WTC11 (cell line): ENCODE results near the gene CD320. TPM values are rescaled to one million over a fixed set of nuclear protein-coding genes. Genes with fewer than 3 reads are reported as not detected.

Experiments
- ATAC-seq: fragments of 200-7000 bp; cut with Tn5 transposase; 2 replicates; pipeline ENCODE4 v1.10.0; 2021; ENCODE audit warnings: mild to moderate bottlenecking, moderate library complexity
- CTCF ChIA-PET: fragments of 300-600 bp; sonication (Branson Sonifier 250); formaldehyde crosslinking; loops from one replicate; lab custom pipeline; 2021; ENCODE audit warnings: antibody characterized with exemption; lab: Charles Lee
- POLR2A ChIA-PET: fragments of 350-600 bp; sonication (Branson Sonifier 250); formaldehyde crosslinking; loops from one replicate; lab custom pipeline; 2021; ENCODE audit warnings: antibody characterized with exemption; lab: Charles Lee
- DNase-seq: peaks from one replicate; pipeline ENCODE4 v3.0.0; 2021; ENCODE audit warnings: low spot score
- H3K27ac Mint-ChIP-seq: 2 replicates; pipeline ENCODE4 v1.8.0; 2021; ENCODE audit warnings: mixed read lengths
- H3K27me3 Mint-ChIP-seq: 2 replicates; pipeline ENCODE4 v1.8.0; 2021; ENCODE audit warnings: low read depth, mild to moderate bottlenecking, moderate library complexity, mixed read lengths
- H3K36me3 Mint-ChIP-seq: 2 replicates; pipeline ENCODE4 v1.8.0; 2021; ENCODE audit warnings: mixed read lengths
- H3K4me1 Mint-ChIP-seq: 2 replicates; pipeline ENCODE4 v1.8.0; 2022; ENCODE audit warnings: mixed read lengths
- H3K4me3 Mint-ChIP-seq: 2 replicates; pipeline ENCODE4 v1.8.0; 2021; ENCODE audit warnings: mild to moderate bottlenecking, moderate library complexity, mixed read lengths
- H3K9me3 Mint-ChIP-seq: 2 replicates; pipeline ENCODE4 v1.8.0; 2021; ENCODE audit warnings: mixed read lengths
- CREB1 ChIP-seq: sonication (generic); formaldehyde crosslinking; IDR thresholded peaks from 2 replicates; pipeline ENCODE4 v1.8.0; 2023; ENCODE audit warnings: mild to moderate bottlenecking, missing genetic modification reagents
- CTCF ChIP-seq: fragments of 200-600 bp; IDR thresholded peaks from 2 replicates; pipeline ENCODE4 v1.8.0; 2022; ENCODE audit warnings: antibody characterized with exemption
- E2F4 ChIP-seq: sonication (generic); formaldehyde crosslinking; IDR thresholded peaks from 2 replicates; pipeline ENCODE4 v1.8.1; 2022; ENCODE audit warnings: low read depth, mild to moderate bottlenecking, moderate library complexity, missing genetic modification reagents, borderline replicate concordance
- EMX1 ChIP-seq: fragments of 250-450 bp; sonication (Bioruptor Pico); IDR thresholded peaks from 2 replicates; pipeline ENCODE4 v1.8.0; 2021; ENCODE audit warnings: mild to moderate bottlenecking
- FOXP4 ChIP-seq: sonication (generic); formaldehyde crosslinking; IDR thresholded peaks from 2 replicates; pipeline ENCODE4 v1.8.0; 2022; ENCODE audit warnings: mild to moderate bottlenecking, missing genetic modification reagents
- GABPB1 ChIP-seq: sonication (generic); formaldehyde crosslinking; IDR thresholded peaks from 2 replicates; pipeline ENCODE4 v1.8.1; 2023; ENCODE audit warnings: mild to moderate bottlenecking, missing genetic modification reagents
- NFE2L1 ChIP-seq: sonication (generic); formaldehyde crosslinking; IDR thresholded peaks from 2 replicates; pipeline ENCODE4 v1.8.1; 2023; ENCODE audit warnings: missing genetic modification reagents
- NR3C1 ChIP-seq: sonication (generic); formaldehyde crosslinking; conservative IDR thresholded peaks from 2 replicates; pipeline ENCODE4 v1.8.1; 2023; ENCODE audit warnings: low read depth, mild to moderate bottlenecking, missing genetic modification reagents
- PRDM15 ChIP-seq: sonication (generic); formaldehyde crosslinking; IDR thresholded peaks from 2 replicates; pipeline ENCODE4 v1.8.0; 2022; ENCODE audit warnings: missing genetic modification reagents
- PRRX2 ChIP-seq: fragments of 250-450 bp; sonication (Bioruptor Pico); IDR thresholded peaks from 2 replicates; pipeline ENCODE4 v1.8.0; 2021; ENCODE audit warnings: mild to moderate bottlenecking
- RELA ChIP-seq: sonication (generic); formaldehyde crosslinking; IDR thresholded peaks from 2 replicates; pipeline ENCODE4 v1.8.1; 2022; ENCODE audit warnings: missing genetic modification reagents, mild to moderate bottlenecking, borderline replicate concordance
- RORB ChIP-seq: fragments of 250-450 bp; sonication (Bioruptor Pico); IDR thresholded peaks from 2 replicates; pipeline ENCODE4 v1.9.0; 2021; ENCODE audit warnings: mild to moderate bottlenecking
- SMAD4 ChIP-seq: sonication (generic); formaldehyde crosslinking; IDR thresholded peaks from 2 replicates; pipeline ENCODE4 v1.8.0; 2022; ENCODE audit warnings: mild to moderate bottlenecking, missing genetic modification reagents
- SOX15 ChIP-seq: fragments of 250-450 bp; sonication (Bioruptor Pico); IDR thresholded peaks from 2 replicates; pipeline ENCODE4 v1.9.0; 2021; ENCODE audit warnings: mild to moderate bottlenecking
- TEAD4 ChIP-seq: sonication (generic); formaldehyde crosslinking; IDR thresholded peaks from 2 replicates; pipeline ENCODE4 v1.8.0; 2022; ENCODE audit warnings: mild to moderate bottlenecking, missing genetic modification reagents
- ZNF317 ChIP-seq: sonication (generic); formaldehyde crosslinking; IDR thresholded peaks from 2 replicates; pipeline ENCODE4 v1.8.1; 2023; ENCODE audit warnings: low read depth, mild to moderate bottlenecking, moderate library complexity, missing genetic modification reagents, borderline replicate concordance
- total RNA-seq: library from RNA; stranded (reverse); gene quantifications from 3 replicates; pipeline ENCODE4 v1.2.3, GENCODE V29; 2021

Gene CD320
- total RNA-seq, 1 experiment from 2014 or later = 107 TPM

GRCh38 chr19:8335343-8336071 lies 27.3 kb upstream of the CD320 start:
- Mint-ChIP-seq H3K4me1 (peaks cover 23% of the 10 kb centered on the region), H3K27me3 (peaks cover 67% of the 10 kb centered on the region), H3K9me3 (no peaks in the 10 kb centered on the region)
- TF ChIP-seq TEAD4 = no peak
- TF ChIP-seq CREB1 (CRISPR knock-in tag) = no peak
- TF ChIP-seq ZNF317 (CRISPR knock-in tag) = no peak
- TF ChIP-seq FOXP4 = no peak
- TF ChIP-seq E2F4 (CRISPR knock-in tag) = 0 out of 2 replicates have a peak, but pooled peaks have one; percentile 1
- TF ChIP-seq GABPB1 (CRISPR knock-in tag) = no peak
- TF ChIP-seq SMAD4 (CRISPR knock-in tag) = no peak
- TF ChIP-seq RELA (CRISPR knock-in tag) = no peak
- TF ChIP-seq RORB (CRISPR knock-in tag) = no peak
- peak; percentile 29; the same call in 1 of the 2 replicates for TF ChIP-seq CTCF
- no peak for TF ChIP-seq SOX15 (CRISPR knock-in tag)
- no peak for TF ChIP-seq NFE2L1 (CRISPR knock-in tag)
- peak; percentile 62; the same call in 1 of the 2 replicates for TF ChIP-seq PRDM15 (CRISPR knock-in tag)
- no peak for TF ChIP-seq NR3C1
- TF ChIP-seq EMX1 (CRISPR knock-in tag) = 0 out of 2 replicates have a peak, but pooled peaks have one; percentile 10
- TF ChIP-seq PRRX2 (CRISPR knock-in tag) = 0 out of 2 replicates have a peak, but pooled peaks have one; percentile 27
- TF ChIP-seq, all 79 proteins: peak for 5
- ChIA-PET POLR2A (interaction anchor here (0.6 to 1.1 kb wide), 4 partner anchors 9 to 245 kb away, joined by 3 read pairs; no protein-coding TSS in a partner anchor), CTCF (interaction anchor here (0.6 to 5.7 kb wide), 24 partner anchors 10 to 333 kb away, joined by 3 to 40 read pairs (median 3); partner anchors contain the start of genes ANGPTL4, HNRNPM, MARCHF2 and RAB11B)
- Mint-ChIP-seq H3K4me3 (peak overlapping the region; percentile 59), H3K36me3 (no peaks in the 10 kb centered on the region), H3K27ac (no peak overlapping the region; the same call in 1 of the 2 replicates)
- ATAC-seq (peak; percentile 35), DNase-seq (peak; percentile 59)
